ENCODE measurements around the gene DYNLT1. TPM values are rescaled to one million over a fixed set of nuclear protein-coding genes. Genes with fewer than 3 reads are reported as not detected.

DYNLT1 gene
- total and polyA plus RNA-seq, 2 of the 13 experiments (the other 11 are each of a cell fraction or from before 2014, with no cell fraction given) = 108 to 171 TPM

DNA sequence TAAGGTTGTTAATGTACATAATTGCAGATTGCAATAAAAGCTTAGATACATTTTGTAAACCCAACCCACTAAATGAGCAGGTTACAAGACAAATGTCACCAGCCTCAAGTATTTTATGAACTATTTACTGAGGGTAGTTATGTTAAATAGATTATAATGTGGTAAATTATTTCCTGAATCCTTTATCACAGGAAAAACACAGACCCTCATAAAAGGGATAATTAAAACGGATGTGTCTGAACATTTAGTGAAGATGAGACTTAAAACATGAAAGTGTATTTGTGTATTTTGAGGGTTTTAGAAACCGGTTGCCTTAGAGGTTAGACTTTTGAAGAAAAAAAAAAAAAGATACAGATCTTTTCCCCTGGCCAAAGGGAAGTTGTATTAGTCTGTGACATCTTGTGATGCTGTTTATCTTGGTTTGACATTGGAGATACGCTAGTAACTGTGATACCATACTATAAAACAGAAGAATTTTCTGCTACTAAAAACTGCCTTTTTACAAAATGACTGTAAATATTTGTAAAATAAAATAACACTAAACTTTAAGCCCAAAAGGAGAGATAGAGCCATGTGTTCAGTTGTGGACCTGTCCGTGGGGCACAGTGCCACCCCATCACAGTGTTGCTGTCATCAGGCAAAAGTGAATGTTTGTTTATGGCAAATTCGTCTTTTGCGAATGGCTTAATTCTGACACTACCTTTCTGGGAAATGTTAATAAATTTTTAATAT is 9.7 kb downstream of the DYNLT1 start:
- FAIRE-seq (no peak), DNase-seq (ENCODE audit: low spot score) (no peak), ATAC-seq (no peak)
- no peak overlapping the region for H2AFZ ChIP-seq (ENCODE audit: low read length)
- no peak overlapping the region for H3K4me2 ChIP-seq (ENCODE audit: low read depth, low read length)
- no peak overlapping the region for H3K4me3 ChIP-seq (replicated peaks in 1 of 3; ENCODE audit: insufficient read depth in 1 of 3, low read depth in 2 of 3, low read length in 3 of 3)
- BruUV-seq (replicated peaks) = no TSS peak
- no peak overlapping the region for H3K27ac ChIP-seq (ENCODE audit: extremely low read length, insufficient read depth, low read length)
- H3K4me1 ChIP-seq (ENCODE audit: insufficient read depth, low read length) = peaks cover 27% of the 10 kb centered on the region
- no peaks in the 10 kb centered on the region for H3K79me2 ChIP-seq (ENCODE audit: insufficient read depth, low read length)
- WGBS (ENCODE audit: low lambda C conversion rate) = 94% methylated on average over 6 of the region's 6 CpGs
- H3K36me3 ChIP-seq (replicated peaks in 1 of 2; ENCODE audit: control insufficient read depth in 1 of 2, insufficient read depth in 2 of 2, low read length in 2 of 2) = peaks cover 22 to 56% of the 10 kb centered on the region in 2 experiments
- H3K9me3 ChIP-seq (ENCODE audit: low read length) = no peaks in the 10 kb centered on the region
- TF ChIP-seq ZNF232 (CRISPR knock-in tag; IDR thresholded peaks at IDR 0.05; ENCODE audit: borderline replicate concordance) (no peak), AGO2 (optimal IDR thresholded peaks at IDR 0.05; ENCODE audit: low read depth, low read length) (no peak), POLR2A (IDR thresholded peaks at IDR 0.05; ENCODE audit: insufficient read depth in 1 of 2, low read depth in 2 of 2, low read length in 2 of 2) (peak in 1 of 2 experiments; percentile 19; a peak in 1 of 4 replicates), ZNF136 (CRISPR knock-in tag; IDR thresholded peaks at IDR 0.05; ENCODE audit: low read depth) (no peak), HIVEP1 (CRISPR knock-in tag; IDR thresholded peaks at IDR 0.05) (no peak), DPF2 (CRISPR knock-in tag; IDR thresholded peaks at IDR 0.05; ENCODE audit: borderline replicate concordance, low read depth) (no peak)
- TF ChIP-seq, protein P1, sequence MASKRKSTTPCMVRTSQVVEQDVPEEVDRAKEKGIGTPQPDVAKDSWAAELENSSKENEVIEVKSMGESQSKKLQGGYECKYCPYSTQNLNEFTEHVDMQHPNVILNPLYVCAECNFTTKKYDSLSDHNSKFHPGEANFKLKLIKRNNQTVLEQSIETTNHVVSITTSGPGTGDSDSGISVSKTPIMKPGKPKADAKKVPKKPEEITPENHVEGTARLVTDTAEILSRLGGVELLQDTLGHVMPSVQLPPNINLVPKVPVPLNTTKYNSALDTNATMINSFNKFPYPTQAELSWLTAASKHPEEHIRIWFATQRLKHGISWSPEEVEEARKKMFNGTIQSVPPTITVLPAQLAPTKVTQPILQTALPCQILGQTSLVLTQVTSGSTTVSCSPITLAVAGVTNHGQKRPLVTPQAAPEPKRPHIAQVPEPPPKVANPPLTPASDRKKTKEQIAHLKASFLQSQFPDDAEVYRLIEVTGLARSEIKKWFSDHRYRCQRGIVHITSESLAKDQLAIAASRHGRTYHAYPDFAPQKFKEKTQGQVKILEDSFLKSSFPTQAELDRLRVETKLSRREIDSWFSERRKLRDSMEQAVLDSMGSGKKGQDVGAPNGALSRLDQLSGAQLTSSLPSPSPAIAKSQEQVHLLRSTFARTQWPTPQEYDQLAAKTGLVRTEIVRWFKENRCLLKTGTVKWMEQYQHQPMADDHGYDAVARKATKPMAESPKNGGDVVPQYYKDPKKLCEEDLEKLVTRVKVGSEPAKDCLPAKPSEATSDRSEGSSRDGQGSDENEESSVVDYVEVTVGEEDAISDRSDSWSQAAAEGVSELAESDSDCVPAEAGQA (IDR thresholded peaks at IDR 0.05; ENCODE audit: low read depth) = no peak
- TF ChIP-seq, protein P1 (CRISPR knock-in tag; IDR thresholded peaks at IDR 0.05; ENCODE audit: borderline replicate concordance) = no peak
- TF ChIP-seq, protein P2, sequence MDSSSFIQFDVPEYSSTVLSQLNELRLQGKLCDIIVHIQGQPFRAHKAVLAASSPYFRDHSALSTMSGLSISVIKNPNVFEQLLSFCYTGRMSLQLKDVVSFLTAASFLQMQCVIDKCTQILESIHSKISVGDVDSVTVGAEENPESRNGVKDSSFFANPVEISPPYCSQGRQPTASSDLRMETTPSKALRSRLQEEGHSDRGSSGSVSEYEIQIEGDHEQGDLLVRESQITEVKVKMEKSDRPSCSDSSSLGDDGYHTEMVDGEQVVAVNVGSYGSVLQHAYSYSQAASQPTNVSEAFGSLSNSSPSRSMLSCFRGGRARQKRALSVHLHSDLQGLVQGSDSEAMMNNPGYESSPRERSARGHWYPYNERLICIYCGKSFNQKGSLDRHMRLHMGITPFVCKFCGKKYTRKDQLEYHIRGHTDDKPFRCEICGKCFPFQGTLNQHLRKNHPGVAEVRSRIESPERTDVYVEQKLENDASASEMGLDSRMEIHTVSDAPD (CRISPR knock-in tag; IDR thresholded peaks at IDR 0.05) = no peak
- H3K27me3 ChIP-seq (ENCODE audit: control insufficient read depth in 1 of 2, insufficient read depth in 2 of 2, low read length in 2 of 2) = no peaks in the 10 kb centered on the region
- intact Hi-C loops (cut with micrococcal nuclease; ENCODE audit: unreplicated experiment) (no loop called here), in situ Hi-C loops (cut with HindIII; ENCODE audit: extremely low pct_ligation_motif_present, low pct_unique_long_range_greater_than_20kb) (no loop called here)
- no peak overlapping the region for H3K9ac ChIP-seq (ENCODE audit: insufficient read depth, low read depth, low read length)
- ChIA-PET POLR2A (interaction anchor here (1.7 kb wide), 1 partner anchor 9 kb away, joined by 7 read pairs; the partner anchor contains the start of gene DYNLT1), CTCF (ENCODE audit: low intra/inter-chr PET ratio, low total read pairs) (no interaction called here)
- peaks cover 9% of the 10 kb centered on the region for H4K20me1 ChIP-seq (ENCODE audit: insufficient read depth, low read length)
